Esophagus mucosa (tissue), 1 donor: ENCODE results near the gene SRPK2. TPM values are rescaled to one million over a fixed set of nuclear protein-coding genes. Genes with fewer than 3 reads are reported as not detected.
"Not testable (repeated sequence)": the region's sequence is repeated elsewhere in the genome, so short reads cannot be mapped to it uniquely, and the experiment has no call there.

Experiments used
- ATAC-seq: fragments of 200-7000 bp; cut with Tn5 transposase; one replicate; pipeline ENCODE4 v1.9.1; 2020
- total RNA-seq: library from RNA; stranded (reverse); gene quantifications from one replicate; pipeline ENCODE4 v1.2.4, GENCODE V29; 2023
- donor health status: DM: yes; HTN: yes; CAD: no.

The SRPK2 gene
- total RNA-seq, 1 donor from 2014 or later = 31.6 TPM

- ATAC-seq = no peak
Measured at GRCh38 chr7:105264707-105265106, 124.0 kb downstream of the SRPK2 start.

GRCh38 chr7:105261689-105262088 lies 127.0 kb downstream of the SRPK2 start:
- ATAC-seq = peak; percentile 56

GRCh38 chr7:105260201-105260871 lies 128.4 kb downstream of the SRPK2 start:
- ATAC-seq = not testable (repeated sequence)

- ATAC-seq = not testable (repeated sequence)
Measured at GRCh38 chr7:105258919-105259318, 129.8 kb downstream of the SRPK2 start.

GRCh38 chr7:105257338-105257737 lies 131.4 kb downstream of the SRPK2 start:
- no peak for ATAC-seq

GRCh38 chr7:105256761-105257231 lies 131.9 kb downstream of the SRPK2 start:
- ATAC-seq = no peak

- ATAC-seq = no peak
Measured at GRCh38 chr7:105250706-105251105, 138.0 kb downstream of the SRPK2 start.

GRCh38 chr7:105250239-105250638 lies 138.5 kb downstream of the SRPK2 start:
- ATAC-seq = no peak

- ATAC-seq = no peak
Measured at GRCh38 chr7:105249216-105249615, 139.5 kb downstream of the SRPK2 start.

- no peak for ATAC-seq
Measured at GRCh38 chr7:105246679-105247078, 142.0 kb downstream of the SRPK2 start.

GRCh38 chr7:105246256-105246655 lies 142.5 kb downstream of the SRPK2 start:
- no peak for ATAC-seq

- ATAC-seq = no peak
Measured at GRCh38 chr7:105245398-105246114, 143.2 kb downstream of the SRPK2 start.

GRCh38 chr7:105244594-105244993 lies 144.1 kb downstream of the SRPK2 start:
- ATAC-seq = no peak

- ATAC-seq = no peak
Measured at GRCh38 chr7:105241198-105241597, 147.5 kb downstream of the SRPK2 start.

GRCh38 chr7:105238198-105238765 lies 150.4 kb downstream of the SRPK2 start:
- no peak for ATAC-seq

- ATAC-seq = no peak
Measured at GRCh38 chr7:105234886-105235285, 153.8 kb downstream of the SRPK2 start.

- not testable (repeated sequence) for ATAC-seq
Measured at GRCh38 chr7:105232829-105233291, 155.9 kb downstream of the SRPK2 start.

GRCh38 chr7:105230486-105230885 lies 158.2 kb downstream of the SRPK2 start:
- peak; percentile 48 for ATAC-seq

GRCh38 chr7:105229641-105230040 lies 159.1 kb downstream of the SRPK2 start:
- ATAC-seq = peak; percentile 29

- ATAC-seq = no peak
Measured at GRCh38 chr7:105228555-105228954, 160.2 kb downstream of the SRPK2 start.

GRCh38 chr7:105227391-105227790 lies 161.3 kb downstream of the SRPK2 start:
- no peak for ATAC-seq

GRCh38 chr7:105224884-105225651 lies 163.7 kb downstream of the SRPK2 start:
- ATAC-seq = peak; percentile 94

GRCh38 chr7:105222953-105223352 lies 165.8 kb downstream of the SRPK2 start:
- ATAC-seq = no peak
